Neutrophil (primary cell): ENCODE measurements around the gene SAMD8.
"Not testable (repeated sequence)": the region's sequence is repeated elsewhere in the genome, so short reads cannot be mapped to it uniquely, and the experiment has no call there.

Experiments
- H3K27ac ChIP-seq: fragments of 200-600 bp; sonication (generic); 2 replicates; pipeline ENCODE4 v1.5.1; 2016; ENCODE audit warnings: mild to moderate bottlenecking, moderate library complexity
- H3K27me3 ChIP-seq: fragments of 200-600 bp; sonication (generic); 2 replicates; pipeline ENCODE4 v1.6.0; 2016; ENCODE audit warnings: mild to moderate bottlenecking
- H3K36me3 ChIP-seq: fragments of 200-600 bp; sonication (generic); 2 replicates; pipeline ENCODE4 v1.5.1; 2017
- H3K4me1 ChIP-seq, 2 experiments: fragments of 200-600 bp in 1 of 2; sonication (generic) in 1 of 2; 1 replicate in 1 of 2; 2 replicates in 1 of 2; pipeline versions ENCODE4 v1.5.1 to v1.6.1; 2013 to 2016; ENCODE audit warnings: low read depth in 1 of 2, low read length in 1 of 2, mild to moderate bottlenecking in 1 of 2, moderate library complexity in 1 of 2; ENCODE audit not compliant: control insufficient read depth in 1 of 2, insufficient read depth in 1 of 2
- H3K4me3 ChIP-seq, 2 experiments: fragments of 200-600 bp in 1 of 2; sonication (generic) in 1 of 2; 1 replicate in 1 of 2; 2 replicates in 1 of 2; pipeline ENCODE4 v1.5.1; 2013 to 2016; ENCODE audit warnings: low read depth in 1 of 2, low read length in 1 of 2, mild to moderate bottlenecking in 1 of 2, moderate library complexity in 1 of 2
- H3K9me3 ChIP-seq: fragments of 200-600 bp; sonication (generic); 2 replicates; pipeline ENCODE4 v1.5.1; 2016
- CTCF ChIP-seq: fragments of 200-600 bp; sonication (generic); IDR thresholded peaks from 2 replicates; pipeline ENCODE4 v1.5.1; 2016; ENCODE audit warnings: antibody characterized with exemption

SAMD8 gene

GRCh38 chr10:75115137-75115536 is 3.7 kb downstream of the SAMD8 start:
- H3K4me3 ChIP-seq, result no peak overlapping the region
- no peak for TF ChIP-seq CTCF
- no peak overlapping the region for H3K27ac ChIP-seq
- no peaks in the 10 kb centered on the region for H3K27me3 ChIP-seq
- H3K9me3 ChIP-seq, result no peaks in the 10 kb centered on the region
- peaks cover 3% of the 10 kb centered on the region for H3K36me3 ChIP-seq
- H3K4me1 ChIP-seq, result peaks cover 37 to 53% of the 10 kb centered on the region in 2 experiments

- peaks cover 26 to 41% of the 10 kb centered on the region in 2 experiments for H3K4me1 ChIP-seq
- not testable (repeated sequence) for H3K27ac ChIP-seq, H3K9me3 ChIP-seq, H3K4me3 ChIP-seq, H3K36me3 ChIP-seq, H3K27me3 ChIP-seq
These were observed 5.7 kb downstream of the SAMD8 start for GRCh38 chr10:75116941-75117775.

- H3K9me3 ChIP-seq, result no peaks in the 10 kb centered on the region
- H3K27me3 ChIP-seq, result no peaks in the 10 kb centered on the region
- peak overlapping the region; percentile 13 for H3K27ac ChIP-seq
- H3K4me3 ChIP-seq, result no peak overlapping the region
- H3K36me3 ChIP-seq, result peaks cover 3% of the 10 kb centered on the region
- TF ChIP-seq CTCF, result no peak
- H3K4me1 ChIP-seq, result peaks cover 18 to 33% of the 10 kb centered on the region in 2 experiments
These were observed 6.5 kb downstream of the SAMD8 start for GRCh38 chr10:75117995-75118394.

GRCh38 chr10:75119444-75120066 is 8.1 kb downstream of the SAMD8 start:
- H3K27ac ChIP-seq, H3K4me3 ChIP-seq, H3K27me3 ChIP-seq, H3K9me3 ChIP-seq: not testable (repeated sequence)
- Histone ChIP-seq H3K4me1 (peaks cover 6 to 21% of the 10 kb centered on the region in 2 experiments), H3K36me3 (peaks cover 12% of the 10 kb centered on the region)

- H3K4me1 ChIP-seq, result peaks cover 6 to 10% of the 10 kb centered on the region in 2 experiments
- no peak overlapping the region for H3K4me3 ChIP-seq
- H3K27me3 ChIP-seq, result no peaks in the 10 kb centered on the region
- H3K9me3 ChIP-seq, result no peaks in the 10 kb centered on the region
- peaks cover 18% of the 10 kb centered on the region for H3K36me3 ChIP-seq
- TF ChIP-seq CTCF, result no peak
- H3K27ac ChIP-seq, result peak overlapping the region; percentile 8
These were observed 9.9 kb downstream of the SAMD8 start for GRCh38 chr10:75121322-75121721.

- Histone ChIP-seq H3K4me3 (no peak overlapping the region), H3K27me3 (no peaks in the 10 kb centered on the region), H3K4me1 (peaks cover 12 to 13% of the 10 kb centered on the region in 2 experiments), H3K9me3 (no peaks in the 10 kb centered on the region), H3K36me3 (peaks cover 22% of the 10 kb centered on the region), H3K27ac (no peak overlapping the region)
- no peak for TF ChIP-seq CTCF
These were observed 11.0 kb downstream of the SAMD8 start for GRCh38 chr10:75122505-75122904.
